ENCODE results near the gene ALKBH2. TPM values are rescaled to one million over a fixed set of nuclear protein-coding genes. Genes with fewer than 3 reads are reported as not detected.
A peak's percentile ranks its signal among the peaks of the same experiment; 100 is the strongest.

ALKBH2 gene
- total RNA-seq, 6 experiments from 2014 or later, result 6.1 to 19.3 (median 17.1) TPM

GRCh38 chr12:109137055-109137454 is 43.8 kb upstream of the ALKBH2 start:
- H3K4me3 ChIP-seq, result no peak overlapping the region
- TF ChIP-seq CTCF (IDR thresholded peaks at IDR 0.05), result no peak
- no peak for TF ChIP-seq POLR2A (IDR thresholded peaks at IDR 0.05)
- peaks cover 0 to 21% (median 0%) of the 10 kb centered on the region in 4 donors for H3K36me3 ChIP-seq
- intact Hi-C loops (cut with DNase I), result loop anchor here (10.0 kb wide), 1 partner anchor 58 kb away; no protein-coding TSS in a partner anchor
- WGBS (ENCODE audit: insufficient coverage, low coverage, low lambda C conversion rate, missing lambda C conversion rate), result 70% methylated on average over 2 of the region's 2 CpGs
- no peaks in the 10 kb centered on the region for H3K27me3 ChIP-seq
- DNase-seq, result no peak
- peaks cover 0 to 78% (median 22%) of the 10 kb centered on the region in 4 donors for H3K4me1 ChIP-seq
- peak in 2 of 4 donors; percentile 8 to 27 for ATAC-seq
- no peaks in the 10 kb centered on the region for H3K9me3 ChIP-seq
- H3K27ac ChIP-seq, result peak overlapping the region in 2 of 3 donors; percentile 50 to 51

GRCh38 chr12:109134186-109134917 is 41.1 kb upstream of the ALKBH2 start:
- WGBS (ENCODE audit: insufficient coverage, low coverage, low lambda C conversion rate, missing lambda C conversion rate), result 15% methylated on average over 5 of the region's 6 CpGs

GRCh38 chr12:109131154-109132050 is 38.1 kb upstream of the ALKBH2 start:
- WGBS (ENCODE audit: insufficient coverage, low coverage, low lambda C conversion rate, missing lambda C conversion rate), result 28% methylated on average over 15 of the region's 24 CpGs
- Histone ChIP-seq H3K27me3 (no peaks in the 10 kb centered on the region), H3K4me3 (peak overlapping the region; percentile 32 to 76 (median 69)), H3K9me3 (no peaks in the 10 kb centered on the region), H3K27ac (peak overlapping the region; percentile 62 to 87 (median 70)), H3K4me1 (peaks cover 0 to 62% (median 21%) of the 10 kb centered on the region in 4 donors), H3K36me3 (no peaks in the 10 kb centered on the region)
- TF ChIP-seq POLR2A (IDR thresholded peaks at IDR 0.05), result peak; percentile 69
- TF ChIP-seq CTCF (IDR thresholded peaks at IDR 0.05), result no peak
- ATAC-seq, result peak; percentile 74 to 85 (median 74)
- DNase-seq, result peak; percentile 88 to 94 (median 91)
- intact Hi-C loops (cut with DNase I), result loop anchor here (10.0 kb wide), 1 partner anchor 63 kb away; no protein-coding TSS in a partner anchor

More at GRCh38 chr12:109134186-109134917, 41.1 kb upstream of the ALKBH2 start:
- ATAC-seq, result peak; percentile 66 to 73 (median 68)
- no peaks in the 10 kb centered on the region for H3K27me3 ChIP-seq
- peak overlapping the region in 2 of 3 donors; percentile 69 to 76 for H3K4me3 ChIP-seq
- peak overlapping the region; percentile 15 to 87 (median 32) for H3K27ac ChIP-seq
- DNase-seq, result peak; percentile 78 to 94 (median 90)
- TF ChIP-seq CTCF (IDR thresholded peaks at IDR 0.05) (peak; percentile 68 to 87 (median 76)), POLR2A (IDR thresholded peaks at IDR 0.05) (no peak)
- intact Hi-C loops (cut with DNase I), result loop anchor here (10.0 kb wide), 1 partner anchor 60 kb away; no protein-coding TSS in a partner anchor
- no peaks in the 10 kb centered on the region for H3K9me3 ChIP-seq
- H3K36me3 ChIP-seq, result peaks cover 0 to 4% (median 0%) of the 10 kb centered on the region in 4 donors
- peaks cover 0 to 62% (median 18%) of the 10 kb centered on the region in 4 donors for H3K4me1 ChIP-seq
